Tibial artery (tissue), 4 donors: ENCODE data around the gene PLA2G4C.
"Not testable (repeated sequence)": the region's sequence is repeated elsewhere in the genome, so short reads cannot be mapped to it uniquely, and the experiment has no call there.

Source experiments
- DNase-seq, 2 donors: peaks; one replicate each; pipeline ENCODE4 v3.0.0-alpha.2; 2019
- H3K27ac ChIP-seq, 2 donors: fragments of 200-600 bp; sonication (generic) in 1 of 2; 1 replicate in 1 of 2; 2 replicates in 1 of 2; pipeline ENCODE4 v1.5.1; 2018 to 2019; ENCODE audit warnings: mild to moderate bottlenecking in 1 of 2
- H3K27me3 ChIP-seq, 2 donors: fragments of 200-600 bp; sonication (generic) in 1 of 2; one replicate each; pipeline versions ENCODE4 v1.5.1 to v1.6.0; 2016 to 2019
- H3K36me3 ChIP-seq, 3 donors: fragments of 200-600 bp; sonication (generic) in 2 of 3; one replicate each; pipeline ENCODE4 v1.5.1; 2016 to 2019; ENCODE audit warnings: mild to moderate bottlenecking in 2 of 3
- H3K4me1 ChIP-seq, 4 donors: fragments of 200-600 bp; sonication (generic) in 2 of 4; 1 replicate in 3 of 4; 2 replicates in 1 of 4; pipeline ENCODE4 v1.5.1; 2016 to 2019
- H3K4me3 ChIP-seq, 2 donors: fragments of 200-600 bp; sonication (generic) in 1 of 2; 1 replicate in 1 of 2; 2 replicates in 1 of 2; pipeline ENCODE4 v1.5.1; 2018 to 2019; ENCODE audit warnings: mild to moderate bottlenecking in 2 of 2
- H3K9me3 ChIP-seq, 3 donors: fragments of 200-600 bp; sonication (generic) in 1 of 3; one replicate each; pipeline ENCODE4 v1.5.1; 2016 to 2019
- CTCF ChIP-seq, 2 experiments: fragments of 200-600 bp in 1 of 2; fragments of 450-650 bp in 1 of 2; IDR thresholded peaks; one replicate each; pipeline ENCODE4 v1.5.1; 2017 to 2019; ENCODE audit warnings: antibody characterized with exemption in 2 of 2, mild to moderate bottlenecking in 1 of 2, moderate library complexity in 1 of 2
- intact Hi-C: fragments of 100-400 bp; cut with DNase I; formaldehyde crosslinking; loops from one replicate; pipeline ENCODE4 v1.15.0; 2023; ENCODE audit warnings: low total_unique reads

PLA2G4C gene

GRCh38 chr19:48085076-48085475, 25.5 kb downstream of the PLA2G4C start:
- Histone ChIP-seq H3K4me3 (no peak overlapping the region), H3K27me3 (no peaks in the 10 kb centered on the region), H3K9me3 (no peaks in the 10 kb centered on the region), H3K4me1 (no peaks in the 10 kb centered on the region), H3K36me3 (peaks cover 0 to 3% (median 0%) of the 10 kb centered on the region in 3 donors), H3K27ac (no peak overlapping the region)
- TF ChIP-seq CTCF (IDR thresholded peaks at IDR 0.05) = no peak
- intact Hi-C loops = no loop called here
- no peak for DNase-seq

GRCh38 chr19:48081106-48081505, 29.5 kb downstream of the PLA2G4C start:
- no peaks in the 10 kb centered on the region for H3K9me3 ChIP-seq
- H3K36me3 ChIP-seq = peaks cover 7 to 9% (median 9%) of the 10 kb centered on the region in 3 donors
- no peak overlapping the region for H3K4me3 ChIP-seq
- H3K4me1 ChIP-seq = no peaks in the 10 kb centered on the region
- TF ChIP-seq CTCF (IDR thresholded peaks at IDR 0.05) = no peak
- intact Hi-C loops = no loop called here
- no peak for DNase-seq
- no peaks in the 10 kb centered on the region for H3K27me3 ChIP-seq
- H3K27ac ChIP-seq = no peak overlapping the region

GRCh38 chr19:48070177-48070769, 40.3 kb downstream of the PLA2G4C start:
- DNase-seq, H3K27ac ChIP-seq: not testable (repeated sequence)

GRCh38 chr19:48069435-48069834, 41.2 kb downstream of the PLA2G4C start:
- TF ChIP-seq CTCF (IDR thresholded peaks at IDR 0.05) = no peak
- Histone ChIP-seq H3K27ac (no peak overlapping the region), H3K36me3 (peaks cover 2 to 40% (median 20%) of the 10 kb centered on the region in 3 donors), H3K4me1 (no peaks in the 10 kb centered on the region), H3K27me3 (no peaks in the 10 kb centered on the region), H3K4me3 (no peak overlapping the region), H3K9me3 (no peaks in the 10 kb centered on the region)
- DNase-seq = no peak
- intact Hi-C loops = no loop called here

More at GRCh38 chr19:48070177-48070769, 40.3 kb downstream of the PLA2G4C start:
- peaks cover 5 to 37% (median 22%) of the 10 kb centered on the region in 3 donors for H3K36me3 ChIP-seq
- H3K27me3 ChIP-seq, intact Hi-C loops, H3K4me1 ChIP-seq, H3K4me3 ChIP-seq, H3K9me3 ChIP-seq: not testable (repeated sequence)

- H3K9me3 ChIP-seq = no peaks in the 10 kb centered on the region
- no peak overlapping the region for H3K4me3 ChIP-seq
- DNase-seq = no peak
- intact Hi-C loops = no loop called here
- no peak overlapping the region for H3K27ac ChIP-seq
- TF ChIP-seq CTCF (IDR thresholded peaks at IDR 0.05) = no peak
- no peaks in the 10 kb centered on the region for H3K4me1 ChIP-seq
- no peaks in the 10 kb centered on the region for H3K27me3 ChIP-seq
- H3K36me3 ChIP-seq = peaks cover 0 to 42% (median 22%) of the 10 kb centered on the region in 3 donors
These were observed 46.1 kb downstream of the PLA2G4C start for GRCh38 chr19:48064509-48064908.

- Histone ChIP-seq H3K36me3 (peaks cover 0 to 25% (median 22%) of the 10 kb centered on the region in 3 donors), H3K4me3 (no peak overlapping the region), H3K27me3 (no peaks in the 10 kb centered on the region), H3K9me3 (no peaks in the 10 kb centered on the region), H3K27ac (no peak overlapping the region), H3K4me1 (no peaks in the 10 kb centered on the region)
- no peak for TF ChIP-seq CTCF (IDR thresholded peaks at IDR 0.05)
- intact Hi-C loops = no loop called here
- no peak for DNase-seq
These were observed 48.9 kb downstream of the PLA2G4C start for GRCh38 chr19:48061401-48062344.
